GM21723 (cell line): ENCODE data around the gene TNIK.

Experiments used
- ATAC-seq: cut with Tn5 transposase; IDR thresholded peaks from one replicate; pipeline ENCODE4 v1.9.1; 2021; ENCODE audit warnings: mild to moderate bottlenecking, moderate library complexity; ENCODE audit not compliant: unreplicated experiment

The TNIK gene

GRCh38 chr3:171420667-171421066 is 39.5 kb downstream of the TNIK start:
- ATAC-seq: no peak

GRCh38 chr3:171419457-171419856 is 40.7 kb downstream of the TNIK start:
- ATAC-seq: no peak

GRCh38 chr3:171417813-171418212 is 42.4 kb downstream of the TNIK start:
- ATAC-seq: no peak

- no peak for ATAC-seq
These were observed 43.1 kb downstream of the TNIK start for GRCh38 chr3:171417137-171417536.

- no peak for ATAC-seq
These were observed 43.5 kb downstream of the TNIK start for GRCh38 chr3:171416666-171417065.

- ATAC-seq: no peak
These were observed 44.1 kb downstream of the TNIK start for GRCh38 chr3:171416061-171416460.

- no peak for ATAC-seq
These were observed 45.1 kb downstream of the TNIK start for GRCh38 chr3:171415070-171415469.

- no peak for ATAC-seq
These were observed 47.7 kb downstream of the TNIK start for GRCh38 chr3:171412473-171412872.

GRCh38 chr3:171412054-171412453 is 48.2 kb downstream of the TNIK start:
- no peak for ATAC-seq

GRCh38 chr3:171410186-171410585 is 50.0 kb downstream of the TNIK start:
- no peak for ATAC-seq

- ATAC-seq: no peak
These were observed 52.4 kb downstream of the TNIK start for GRCh38 chr3:171407759-171408158.

GRCh38 chr3:171404376-171404967 is 55.7 kb downstream of the TNIK start:
- no peak for ATAC-seq

GRCh38 chr3:171402281-171402680 is 57.9 kb downstream of the TNIK start:
- ATAC-seq: no peak

GRCh38 chr3:171401432-171401831 is 58.8 kb downstream of the TNIK start:
- no peak for ATAC-seq

GRCh38 chr3:171399842-171400241 is 60.4 kb downstream of the TNIK start:
- no peak for ATAC-seq

- no peak for ATAC-seq
These were observed 61.9 kb downstream of the TNIK start for GRCh38 chr3:171398343-171398742.

- no peak for ATAC-seq
These were observed 63.1 kb downstream of the TNIK start for GRCh38 chr3:171397089-171397488.

GRCh38 chr3:171396048-171396447 is 64.2 kb downstream of the TNIK start:
- no peak for ATAC-seq

GRCh38 chr3:171393032-171393744 is 67.0 kb downstream of the TNIK start:
- ATAC-seq: no peak

- no peak for ATAC-seq
These were observed 68.8 kb downstream of the TNIK start for GRCh38 chr3:171391432-171391831.

GRCh38 chr3:171390051-171390941 is 69.9 kb downstream of the TNIK start:
- no peak for ATAC-seq

GRCh38 chr3:171389491-171389890 is 70.7 kb downstream of the TNIK start:
- no peak for ATAC-seq
